GM23338 (cell line): Measurements from ENCODE around the gene NBEAL2.

ENCODE experiments used
- CREB1 ChIP-seq: fragments of 250-450 bp; sonication (Bioruptor Pico); IDR thresholded peaks from 2 replicates; pipeline ENCODE4 v1.5.0; 2020; ENCODE audit warnings: low read depth, mild to moderate bottlenecking, moderate library complexity
- EZH2 ChIP-seq: fragments of 200-600 bp; sonication (generic); IDR thresholded peaks from one replicate; pipeline ENCODE4 v1.8.0; 2017; ENCODE audit warnings: antibody characterized with exemption, mild to moderate bottlenecking, low read depth; ENCODE audit not compliant: unreplicated experiment
- EZH2phosphoT487 ChIP-seq: fragments of 200-600 bp; sonication (generic); IDR thresholded peaks from one replicate; pipeline ENCODE4 v1.8.1; 2018; ENCODE audit warnings: antibody characterized with exemption; ENCODE audit not compliant: unreplicated experiment
- TF ChIP-seq, protein P1 (sequence below), 2 experiments: fragments of 200-600 bp in 1 of 2; sonication (generic) in 1 of 2; conservative IDR thresholded peaks; 2 replicates each; pipeline versions ENCODE4 v1.5.1 to v1.6.1; 2016 to 2017; ENCODE audit warnings: antibody characterized with exemption in 2 of 2, low read depth in 2 of 2, mild to moderate bottlenecking in 2 of 2, moderate library complexity in 1 of 2

GRCh38 chr3:46933261-46933660, 46.2 kb upstream of the NBEAL2 start:
- TF ChIP-seq CREB1 (CRISPR knock-in tag) = no peak
- no peak for TF ChIP-seq EZH2
- TF ChIP-seq EZH2phosphoT487 = no peak
- TF ChIP-seq, protein P1, sequence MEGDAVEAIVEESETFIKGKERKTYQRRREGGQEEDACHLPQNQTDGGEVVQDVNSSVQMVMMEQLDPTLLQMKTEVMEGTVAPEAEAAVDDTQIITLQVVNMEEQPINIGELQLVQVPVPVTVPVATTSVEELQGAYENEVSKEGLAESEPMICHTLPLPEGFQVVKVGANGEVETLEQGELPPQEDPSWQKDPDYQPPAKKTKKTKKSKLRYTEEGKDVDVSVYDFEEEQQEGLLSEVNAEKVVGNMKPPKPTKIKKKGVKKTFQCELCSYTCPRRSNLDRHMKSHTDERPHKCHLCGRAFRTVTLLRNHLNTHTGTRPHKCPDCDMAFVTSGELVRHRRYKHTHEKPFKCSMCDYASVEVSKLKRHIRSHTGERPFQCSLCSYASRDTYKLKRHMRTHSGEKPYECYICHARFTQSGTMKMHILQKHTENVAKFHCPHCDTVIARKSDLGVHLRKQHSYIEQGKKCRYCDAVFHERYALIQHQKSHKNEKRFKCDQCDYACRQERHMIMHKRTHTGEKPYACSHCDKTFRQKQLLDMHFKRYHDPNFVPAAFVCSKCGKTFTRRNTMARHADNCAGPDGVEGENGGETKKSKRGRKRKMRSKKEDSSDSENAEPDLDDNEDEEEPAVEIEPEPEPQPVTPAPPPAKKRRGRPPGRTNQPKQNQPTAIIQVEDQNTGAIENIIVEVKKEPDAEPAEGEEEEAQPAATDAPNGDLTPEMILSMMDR (conservative IDR thresholded peaks at IDR 0.05; ENCODE audit: low read depth in 2 of 2) = no peak
